Muscle of leg (tissue), 11 donors: Measurements from ENCODE around the gene HERC4. TPM values are rescaled to one million over a fixed set of nuclear protein-coding genes. Genes with fewer than 3 reads are reported as not detected.
"Not testable (repeated sequence)": the region's sequence is repeated elsewhere in the genome, so short reads cannot be mapped to it uniquely, and the experiment has no call there.

Experiments
- DNase-seq: peaks from one replicate; pipeline ENCODE4 v3.0.0; 2013
- H3K27ac ChIP-seq: one replicate; pipeline ENCODE4 v1.5.1; 2013; ENCODE audit warnings: mild to moderate bottlenecking, low read length, control low read depth
- H3K27me3 ChIP-seq: one replicate; pipeline ENCODE4 v1.6.1; 2013; ENCODE audit warnings: low read length; ENCODE audit not compliant: control insufficient read depth, insufficient read depth
- H3K36me3 ChIP-seq: one replicate; pipeline ENCODE4 v1.6.1; 2013; ENCODE audit warnings: low read length; ENCODE audit not compliant: control insufficient read depth, insufficient read depth
- H3K4me1 ChIP-seq: one replicate; pipeline ENCODE4 v1.6.1; 2013; ENCODE audit warnings: low read length; ENCODE audit not compliant: control insufficient read depth, insufficient read depth
- H3K4me3 ChIP-seq: one replicate; pipeline ENCODE4 v1.5.1; 2013; ENCODE audit warnings: low read length, control low read depth
- H3K9me3 ChIP-seq: replicated peaks from 2 replicates; pipeline ENCODE4 v1.6.1; 2013; ENCODE audit warnings: low read depth, low read length; ENCODE audit not compliant: control insufficient read depth
- WGBS: methylation state at CpG from one replicate; pipeline ENCODE4 v1.1.5; 2013; ENCODE audit warnings: missing lambda C conversion rate; ENCODE audit not compliant: insufficient coverage; 5-methylcytosine and 5-hydroxymethylcytosine counted together
- polyA plus RNA-seq, 8 donors: library from polyadenylated mRNA; unstranded; fragments of 120-200 nt; gene quantifications; one replicate each; pipeline versions ENCODE4 v1.2.1 to v1.2.3, GENCODE V29; 2013; ENCODE audit warnings: inconsistent platforms in 1 of 8, low replicate concordance in 1 of 8; ENCODE audit not compliant: insufficient read length in 8 of 8, insufficient read depth in 1 of 8
- total RNA-seq: library from RNA; stranded (reverse); fragments of 120-200 nt; gene quantifications from one replicate; pipeline ENCODE4 v1.2.4, GENCODE V29; 2013

HERC4 gene
- total and polyA plus RNA-seq, 9 donors: 25.1 to 36.4 (median 28.5) TPM

- 100% methylated on average over 2 of the region's 2 CpGs for whole genome bisulfite sequencing
- DNase-seq: no peak
- H3K27ac ChIP-seq: no peak overlapping the region
- no peaks in the 10 kb centered on the region for H3K27me3 ChIP-seq
- H3K9me3 ChIP-seq: peaks cover 2% of the 10 kb centered on the region
- no peak overlapping the region for H3K4me3 ChIP-seq
- H3K36me3 ChIP-seq: peaks cover 39% of the 10 kb centered on the region
- H3K4me1 ChIP-seq: peaks cover 6% of the 10 kb centered on the region
Observed at GRCh38 chr10:67977251-67977650, 97.8 kb downstream of the HERC4 start.

GRCh38 chr10:67976292-67977245, 98.5 kb downstream of the HERC4 start:
- Histone ChIP-seq H3K9me3 (peaks cover 6% of the 10 kb centered on the region), H3K27me3 (no peaks in the 10 kb centered on the region), H3K4me3 (no peak overlapping the region), H3K4me1 (peaks cover 6% of the 10 kb centered on the region), H3K36me3 (peaks cover 41% of the 10 kb centered on the region), H3K27ac (no peak overlapping the region)
- WGBS: 67% methylated on average over 1 of the region's 3 CpGs
- peak; percentile 38 for DNase-seq

DNA sequence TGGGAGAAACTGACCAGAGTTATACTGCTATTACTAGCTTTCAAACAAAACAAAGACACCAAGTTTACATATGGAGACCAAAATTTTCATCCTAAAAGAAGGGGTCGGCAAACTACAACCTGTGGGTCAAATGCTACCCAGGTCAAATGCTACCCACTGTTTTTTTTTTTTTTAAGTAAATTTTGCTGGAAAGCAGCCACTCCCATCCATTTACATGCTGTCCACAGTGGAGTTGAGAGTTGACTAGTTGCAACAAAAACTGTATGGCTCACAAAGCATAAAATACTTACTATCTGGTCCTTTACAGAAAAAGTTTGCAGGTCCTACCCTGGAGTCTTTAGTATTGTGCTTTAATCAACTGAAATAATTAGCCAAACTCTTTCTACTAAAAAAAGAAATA, 99.2 kb downstream of the HERC4 start:
- WGBS: no CpG with 5 or more reads among the region's 1 CpG
- DNase-seq: no peak
- H3K36me3 ChIP-seq: peaks cover 40% of the 10 kb centered on the region
- H3K4me1 ChIP-seq: peaks cover 6% of the 10 kb centered on the region
- peaks cover 6% of the 10 kb centered on the region for H3K9me3 ChIP-seq
- H3K27me3 ChIP-seq: no peaks in the 10 kb centered on the region
- no peak overlapping the region for H3K4me3 ChIP-seq
- no peak overlapping the region for H3K27ac ChIP-seq

- Histone ChIP-seq H3K36me3 (peaks cover 21% of the 10 kb centered on the region), H3K4me3 (no peak overlapping the region), H3K27ac (no peak overlapping the region), H3K27me3 (no peaks in the 10 kb centered on the region), H3K9me3 (peaks cover 6% of the 10 kb centered on the region), H3K4me1 (no peaks in the 10 kb centered on the region)
- WGBS: no CpG with 5 or more reads among the region's 1 CpG
- no peak for DNase-seq
Observed at GRCh38 chr10:67971311-67971710, 103.8 kb downstream of the HERC4 start.

- Histone ChIP-seq H3K36me3 (peaks cover 28% of the 10 kb centered on the region), H3K4me3 (no peak overlapping the region), H3K4me1 (no peaks in the 10 kb centered on the region), H3K9me3 (peaks cover 6% of the 10 kb centered on the region), H3K27me3 (no peaks in the 10 kb centered on the region), H3K27ac (no peak overlapping the region)
- no peak for DNase-seq
Observed at GRCh38 chr10:67969875-67970274, 105.2 kb downstream of the HERC4 start.

DNA sequence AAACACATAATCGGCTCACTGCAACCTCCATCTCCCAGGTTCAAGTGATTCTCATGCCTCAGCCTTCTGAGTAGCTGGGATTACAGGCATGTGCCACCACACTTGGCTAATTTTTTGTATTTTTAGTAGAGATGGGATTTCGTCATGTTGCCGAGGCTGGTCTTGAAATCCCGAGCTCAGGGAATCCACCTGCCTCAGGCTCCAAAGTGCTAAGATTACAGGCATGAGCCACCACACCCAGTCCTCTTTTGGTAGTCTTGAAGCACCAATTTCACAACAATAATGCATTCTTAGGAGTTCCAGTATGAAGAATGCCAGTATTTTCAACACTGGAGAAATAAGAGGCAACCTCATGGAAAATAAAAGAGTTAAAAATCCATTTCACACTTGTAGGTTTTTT, 109.0 kb downstream of the HERC4 start:
- H3K4me3 ChIP-seq, H3K27ac ChIP-seq, H3K9me3 ChIP-seq, H3K27me3 ChIP-seq, DNase-seq, H3K4me1 ChIP-seq: not testable (repeated sequence)
- H3K36me3 ChIP-seq: peaks cover 19% of the 10 kb centered on the region
- no CpG with 5 or more reads among the region's 4 CpGs for WGBS

DNA sequence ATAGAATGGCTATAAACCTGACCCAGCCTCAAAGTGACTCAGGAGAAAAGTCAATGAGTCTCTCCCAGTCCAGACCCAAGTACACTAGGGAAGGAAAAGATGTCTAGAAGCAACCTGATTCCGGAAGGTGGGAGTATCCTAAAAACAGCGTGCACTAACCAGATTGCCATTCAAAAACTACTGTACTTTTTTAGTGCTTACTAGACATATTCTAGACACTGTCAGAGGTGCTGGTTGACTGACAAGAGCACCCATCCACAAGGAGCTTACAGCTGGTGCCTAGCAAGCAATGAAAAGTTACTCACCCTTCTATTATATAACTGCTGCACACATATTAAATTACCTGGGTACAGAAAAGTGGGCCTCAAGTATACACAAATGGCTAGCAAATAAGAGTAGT, 109.6 kb downstream of the HERC4 start:
- peaks cover 23% of the 10 kb centered on the region for H3K36me3 ChIP-seq

DNA sequence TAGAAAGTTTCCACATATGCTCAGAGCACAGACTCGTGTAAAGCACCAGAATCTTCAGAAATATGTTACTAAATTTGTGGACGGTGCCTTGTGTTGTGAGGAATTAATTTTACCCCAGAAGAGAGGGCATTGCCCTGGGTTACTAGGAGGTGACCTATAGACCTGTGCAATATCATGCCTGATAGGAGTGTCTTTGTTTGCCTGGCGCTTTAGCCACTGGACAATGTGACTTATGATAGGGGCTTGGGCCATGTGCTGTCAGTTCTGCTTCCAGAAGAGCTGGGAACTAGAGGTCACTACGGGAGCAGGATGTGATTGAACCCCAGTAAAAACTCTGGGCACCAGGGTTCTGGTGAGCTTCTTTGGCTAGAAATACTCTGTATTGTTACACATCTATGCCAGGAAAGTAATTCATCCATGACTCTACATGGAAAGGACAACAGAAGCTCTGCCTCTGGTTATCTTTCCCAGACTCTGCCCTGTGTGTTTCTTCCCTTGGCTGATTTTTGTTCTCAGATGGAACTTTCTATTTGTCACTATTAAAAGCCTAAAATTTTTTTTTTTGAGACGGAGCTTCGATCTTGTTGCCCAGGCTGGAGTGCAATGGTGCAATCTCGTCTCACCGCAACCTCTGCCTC, 115.1 kb downstream of the HERC4 start:
- peaks cover 8% of the 10 kb centered on the region for H3K36me3 ChIP-seq
- H3K27ac ChIP-seq: peak overlapping the region; percentile 17
- no peaks in the 10 kb centered on the region for H3K27me3 ChIP-seq
- H3K4me3 ChIP-seq: no peak overlapping the region
- WGBS: 75% methylated on average over 5 of the region's 8 CpGs
- DNase-seq: peak; percentile 16
- H3K4me1 ChIP-seq: no peaks in the 10 kb centered on the region
- no peaks in the 10 kb centered on the region for H3K9me3 ChIP-seq

More for the DNA sequence above, 109.6 kb downstream of the HERC4 start:
- Histone ChIP-seq H3K27ac (no peak overlapping the region), H3K9me3 (no peaks in the 10 kb centered on the region), H3K27me3 (no peaks in the 10 kb centered on the region), H3K4me1 (no peaks in the 10 kb centered on the region), H3K4me3 (no peak overlapping the region)
- no CpG with 5 or more reads among the region's 2 CpGs for WGBS
- DNase-seq: no peak

GRCh38 chr10:67955614-67956013, 119.5 kb downstream of the HERC4 start:
- H3K9me3 ChIP-seq: no peaks in the 10 kb centered on the region
- no peak overlapping the region for H3K4me3 ChIP-seq
- H3K36me3 ChIP-seq: peaks cover 11% of the 10 kb centered on the region
- H3K27me3 ChIP-seq: no peaks in the 10 kb centered on the region
- WGBS: 80% methylated on average over 1 of the region's 6 CpGs
- no peaks in the 10 kb centered on the region for H3K4me1 ChIP-seq
- no peak overlapping the region for H3K27ac ChIP-seq
- DNase-seq: no peak

- WGBS: 92% methylated on average over 1 of the region's 2 CpGs
- no peaks in the 10 kb centered on the region for H3K9me3 ChIP-seq
- no peak overlapping the region for H3K4me3 ChIP-seq
- peaks cover 19% of the 10 kb centered on the region for H3K36me3 ChIP-seq
- no peak overlapping the region for H3K27ac ChIP-seq
- H3K4me1 ChIP-seq: no peaks in the 10 kb centered on the region
- DNase-seq: no peak
- no peaks in the 10 kb centered on the region for H3K27me3 ChIP-seq
Observed at GRCh38 chr10:67943917-67944316, 131.2 kb downstream of the HERC4 start.
